T-helper 1 cell (primary cell): Measurements from ENCODE around the gene FARS2.

Experiments used
- DNase-seq, 5 donors: peaks; one replicate each; pipeline ENCODE4 v3.0.0-alpha.2; 2012 to 2020

Gene FARS2

GRCh38 chr6:5287205-5287965, 26.1 kb downstream of the FARS2 start:
- no peak for DNase-seq

- DNase-seq: no peak
Measured at GRCh38 chr6:5287966-5288297, 26.6 kb downstream of the FARS2 start.

DNA sequence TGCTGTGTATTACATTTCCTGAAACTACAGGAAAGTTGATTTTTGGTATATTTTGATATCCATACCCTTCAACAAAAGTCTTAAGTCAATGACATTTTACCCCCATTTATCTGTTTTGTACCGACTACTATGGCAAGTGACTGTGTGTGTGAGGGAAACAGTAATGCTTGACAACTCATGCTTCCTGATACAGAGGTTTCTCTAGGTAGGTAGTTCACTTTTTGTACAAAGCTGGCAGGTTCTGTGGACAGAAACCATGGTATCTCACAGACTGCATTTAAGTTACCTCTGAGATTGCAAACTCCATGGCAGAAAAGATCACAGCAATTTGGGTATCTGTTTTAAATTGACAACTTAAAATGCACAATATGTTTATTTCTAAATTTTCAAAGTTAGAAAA, 28.8 kb downstream of the FARS2 start:
- no peak for DNase-seq

GRCh38 chr6:5290500-5290899, 29.2 kb downstream of the FARS2 start:
- no peak for DNase-seq

- DNase-seq: no peak
Measured at GRCh38 chr6:5292154-5292553, 30.8 kb downstream of the FARS2 start.

- no peak for DNase-seq
Measured at GRCh38 chr6:5293692-5294091, 32.4 kb downstream of the FARS2 start.

DNA sequence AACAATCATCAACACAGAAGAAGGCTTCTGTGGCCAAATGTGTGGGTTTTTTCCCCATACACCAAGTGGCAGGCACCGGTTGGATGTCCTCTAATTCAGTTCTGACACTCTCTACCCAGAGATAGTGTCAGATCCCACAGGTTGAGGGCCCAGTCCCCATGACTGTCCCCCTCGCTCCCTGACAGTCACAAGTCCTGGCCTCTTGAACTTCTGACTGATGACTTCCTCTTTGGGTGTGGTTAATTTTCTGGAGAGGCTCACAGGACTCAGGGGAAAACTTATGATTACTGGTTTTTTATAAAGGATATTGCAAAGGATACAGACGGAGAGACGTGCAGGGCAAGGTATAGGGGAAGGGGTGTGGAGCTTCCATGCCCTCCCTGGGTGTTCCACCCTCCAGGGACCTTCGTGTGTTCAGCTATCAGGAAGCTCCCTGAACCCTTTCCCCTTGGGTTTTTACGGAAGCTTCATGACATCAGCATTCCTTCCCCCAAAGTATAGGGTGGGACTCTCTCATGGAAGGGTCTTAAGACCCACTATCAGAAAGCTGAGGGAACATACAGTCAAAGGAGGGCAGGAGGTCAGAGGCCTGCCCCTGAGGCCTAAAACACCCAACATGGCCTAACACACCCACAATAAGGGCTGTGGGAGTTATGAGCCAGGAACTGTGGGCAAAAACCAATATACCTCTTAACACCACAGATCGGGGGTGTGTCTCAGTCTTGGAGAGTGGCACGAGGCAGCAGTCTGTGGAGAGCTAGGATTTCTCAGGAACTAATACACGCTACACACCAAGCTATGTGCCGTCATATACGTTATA, 33.3 kb downstream of the FARS2 start:
- no peak for DNase-seq

DNA sequence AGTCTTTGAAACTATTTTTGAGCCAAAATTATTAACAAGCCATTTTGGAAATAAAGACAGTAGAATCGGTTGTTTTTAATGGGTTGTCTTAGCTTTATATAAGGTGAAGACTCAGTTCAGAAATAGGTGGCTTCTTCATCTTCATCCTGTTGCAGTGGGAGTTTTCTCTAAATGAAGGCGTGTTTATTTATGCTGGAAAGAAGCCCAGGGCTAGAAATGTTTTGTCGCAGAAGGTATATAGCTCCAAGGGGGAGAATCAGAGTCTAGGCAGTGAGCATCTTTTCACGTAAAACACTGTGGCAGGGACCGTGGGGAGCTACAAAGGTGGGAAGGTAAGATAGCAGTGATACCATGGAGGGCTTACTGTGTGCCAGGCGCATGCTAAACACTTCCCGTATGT, 34.3 kb downstream of the FARS2 start:
- no peak for DNase-seq

DNA sequence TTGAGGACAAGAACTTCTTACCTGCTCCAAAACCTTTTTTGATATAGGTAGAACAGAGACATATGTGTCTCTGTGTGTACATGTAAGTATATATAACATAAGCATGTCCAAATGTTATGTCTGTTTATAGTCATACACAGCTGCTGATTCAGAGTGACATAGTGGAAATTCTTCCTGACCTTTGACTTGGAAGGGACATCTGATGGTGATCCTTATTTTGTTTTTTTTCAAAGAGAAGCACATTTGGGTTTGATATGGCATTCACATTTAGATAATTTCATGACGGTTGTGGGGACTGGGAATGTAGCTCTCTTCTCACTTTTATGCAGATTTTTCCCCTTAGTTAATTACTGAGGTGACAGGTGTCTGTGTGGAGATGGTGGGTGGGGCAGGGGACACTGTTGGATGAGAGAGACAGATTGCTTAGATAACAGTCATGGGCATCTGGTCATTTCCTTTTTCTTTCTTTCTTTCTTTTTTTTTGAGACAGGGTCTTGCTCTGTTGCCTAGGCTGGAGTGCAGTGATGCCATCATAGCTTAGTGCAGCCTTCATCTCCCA, 39.0 kb downstream of the FARS2 start:
- DNase-seq: no peak

DNA sequence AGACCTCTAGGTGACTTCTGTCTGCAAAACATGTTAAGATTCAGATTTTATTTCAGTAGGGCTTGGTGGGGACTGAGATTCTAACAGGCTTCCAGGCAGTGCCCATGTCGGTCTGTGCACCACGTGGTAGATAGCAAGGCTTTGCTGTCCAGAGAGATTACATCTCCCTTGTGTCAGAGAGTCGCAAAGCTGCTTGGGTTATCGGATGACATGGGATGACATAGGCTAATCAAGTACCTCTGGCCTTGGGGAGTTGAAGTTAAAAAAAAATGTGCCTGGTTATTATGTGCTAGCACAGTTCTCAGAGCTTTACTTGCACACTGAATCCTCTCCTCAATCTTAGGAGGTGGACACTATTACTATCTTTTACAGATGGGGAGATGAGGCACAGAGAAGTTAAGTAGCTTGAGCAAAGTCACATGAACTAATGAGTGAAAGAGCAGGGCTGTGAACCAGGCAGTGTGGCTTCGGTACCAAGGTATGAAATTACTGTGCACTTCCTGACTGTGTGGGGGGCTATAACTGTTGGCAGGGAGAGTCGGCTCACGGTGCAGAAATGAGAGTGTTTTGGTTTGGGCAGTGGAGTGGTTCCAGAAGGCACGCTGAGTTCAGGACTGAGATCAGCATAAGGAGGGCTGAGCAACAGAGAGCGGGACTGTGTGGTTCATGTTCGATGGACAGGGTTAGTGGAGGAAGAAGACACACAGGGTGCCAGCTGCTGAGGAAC, 41.1 kb downstream of the FARS2 start:
- DNase-seq: peak in 1 of 5 donors; percentile 90

DNA sequence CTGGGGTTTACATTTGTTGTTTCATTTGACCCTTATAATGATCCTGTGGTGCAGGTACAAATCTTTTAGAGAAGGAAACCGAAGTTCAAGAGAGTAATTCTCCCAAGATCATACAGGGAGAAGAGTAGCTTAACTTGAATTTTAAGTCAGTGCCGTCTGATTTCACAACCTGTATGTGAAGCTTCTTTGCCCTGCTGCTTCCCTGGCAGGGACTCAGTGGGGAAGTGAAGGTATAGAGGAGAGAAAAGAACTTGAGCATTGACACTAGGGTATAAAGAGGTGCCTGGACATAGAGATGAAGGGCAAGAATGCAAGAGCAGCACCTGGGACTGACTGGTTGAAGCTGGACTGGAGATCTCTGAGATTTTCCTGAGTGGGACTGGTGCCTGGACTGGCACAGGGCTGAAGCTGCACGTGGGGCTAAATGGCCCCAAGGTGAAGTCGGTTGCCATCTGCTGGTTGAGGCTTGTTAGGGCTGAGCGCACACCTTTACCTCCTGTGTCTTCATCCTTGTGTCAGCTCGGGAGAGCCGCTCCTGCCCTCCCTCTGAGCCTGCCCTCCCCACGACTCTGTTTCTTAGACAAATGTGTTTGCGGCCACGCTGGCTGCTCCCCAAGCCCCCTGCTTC, 41.8 kb downstream of the FARS2 start:
- DNase-seq: peak; percentile 29 to 79 (median 48)

- no peak for DNase-seq
Measured at GRCh38 chr6:5303682-5304081, 42.4 kb downstream of the FARS2 start.

GRCh38 chr6:5305968-5306626, 44.8 kb downstream of the FARS2 start:
- peak in 1 of 5 donors; percentile 29 for DNase-seq

DNA sequence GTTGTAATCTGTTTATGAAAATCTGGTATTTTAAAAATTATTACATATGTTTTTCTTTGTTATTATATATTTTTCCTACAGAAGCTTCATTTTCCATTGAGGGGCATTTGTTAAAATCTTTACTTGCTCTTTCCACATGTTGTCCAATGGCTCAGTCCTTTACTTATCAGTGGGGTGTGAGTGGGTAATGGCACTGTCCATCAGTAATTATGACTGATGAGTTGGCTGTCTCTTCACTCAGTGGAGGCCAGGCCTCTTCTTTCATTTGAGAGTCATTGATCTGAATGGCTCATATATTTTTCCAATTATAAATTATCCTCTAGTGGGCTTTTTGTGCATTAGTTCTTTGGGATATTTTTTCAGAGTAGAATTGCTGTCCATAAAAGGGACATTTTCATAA, 45.7 kb downstream of the FARS2 start:
- DNase-seq: no peak

- no peak for DNase-seq
Measured at GRCh38 chr6:5308066-5308465, 46.8 kb downstream of the FARS2 start.

- DNase-seq: no peak
Measured at GRCh38 chr6:5314191-5314865, 53.0 kb downstream of the FARS2 start.

DNA sequence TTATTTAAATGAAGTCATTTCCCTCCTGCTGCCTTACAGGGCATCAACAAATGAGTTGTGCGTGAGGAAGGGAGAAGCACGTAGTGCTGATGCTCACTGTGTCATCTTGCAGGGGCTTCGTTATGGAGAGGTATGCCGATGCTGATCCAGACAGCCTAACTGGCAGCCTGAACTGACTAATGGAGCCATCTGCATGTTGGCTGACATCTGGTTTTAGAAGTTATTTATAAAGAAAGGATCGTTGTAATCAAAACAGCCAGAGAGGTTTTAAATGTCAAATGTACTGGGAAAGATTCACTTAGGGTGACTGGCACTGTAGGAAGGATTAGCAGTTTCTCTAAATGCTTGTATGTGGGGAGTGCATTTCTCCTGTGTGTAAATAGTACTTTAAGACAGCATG, 54.6 kb downstream of the FARS2 start:
- no peak for DNase-seq

GRCh38 chr6:5316951-5317350, 55.6 kb downstream of the FARS2 start:
- no peak for DNase-seq

DNA sequence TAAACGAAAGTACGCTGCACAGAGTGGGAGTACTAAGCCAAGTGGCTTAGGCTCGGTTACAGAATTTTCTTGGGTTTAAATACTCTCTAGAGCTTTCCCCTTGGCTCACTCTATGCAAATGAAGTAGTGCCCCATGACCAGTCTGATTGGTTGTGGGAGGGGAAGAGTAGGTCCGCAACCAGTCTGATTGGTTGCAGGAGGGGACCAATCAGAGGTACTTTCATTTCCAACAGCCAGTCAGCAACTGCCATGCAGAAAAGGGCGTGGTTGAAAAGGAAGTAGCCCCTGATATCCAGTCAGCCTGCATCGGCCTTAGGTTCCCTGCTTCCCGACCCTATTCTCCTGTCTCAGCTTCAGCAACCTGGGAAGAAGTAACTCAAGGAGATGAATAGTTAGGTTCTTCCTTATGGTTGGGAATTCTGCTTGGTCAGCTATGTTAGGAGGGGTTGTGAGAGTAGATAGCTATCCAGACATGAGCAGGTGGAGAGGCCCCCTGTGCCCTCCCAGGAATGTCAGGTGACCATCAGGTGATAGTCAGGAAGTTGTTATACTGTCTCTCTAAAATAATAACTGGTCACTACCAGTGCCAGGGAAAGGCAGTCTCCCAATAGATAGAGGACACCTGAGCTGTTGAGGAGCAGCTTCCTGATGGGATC, 57.4 kb downstream of the FARS2 start:
- DNase-seq: no peak

DNA sequence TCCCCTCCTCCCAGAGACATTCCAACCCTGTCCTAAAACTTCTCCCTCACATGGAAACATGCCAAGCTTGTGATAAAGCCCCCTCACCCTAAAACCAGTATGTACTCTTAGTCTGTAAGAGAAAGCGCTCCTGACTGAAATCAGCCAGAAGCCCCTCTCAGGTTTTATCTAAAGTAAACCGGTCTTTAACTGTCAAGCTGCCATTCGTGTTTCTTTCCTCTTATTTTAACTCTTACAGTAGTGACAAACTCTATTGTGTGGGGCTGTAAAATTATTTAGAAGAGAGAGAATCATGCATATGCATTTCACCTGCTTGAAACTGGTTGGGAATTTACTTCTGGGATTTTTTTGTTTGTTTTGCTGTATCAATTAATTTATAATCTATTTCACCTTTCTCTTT, 62.7 kb downstream of the FARS2 start:
- DNase-seq: no peak

DNA sequence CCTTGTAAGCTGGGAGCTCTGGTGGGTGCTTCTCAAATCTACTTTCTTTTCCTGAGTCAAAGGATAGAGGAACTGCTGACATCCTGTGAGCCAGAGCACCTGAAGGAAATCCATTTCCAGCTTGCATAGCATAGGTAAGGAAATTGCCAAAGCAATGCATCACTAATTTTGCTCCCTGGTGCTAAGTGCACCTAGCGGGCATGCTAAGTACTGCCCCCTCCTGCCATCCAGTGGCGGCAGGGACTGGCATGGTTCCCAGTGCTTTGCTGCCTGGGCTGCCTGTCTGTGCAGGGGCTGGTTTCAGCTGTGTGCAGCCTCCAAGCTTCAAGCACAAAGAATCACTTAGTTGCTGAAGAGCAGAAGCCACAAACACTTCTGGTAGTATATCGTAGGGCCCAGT, 63.9 kb downstream of the FARS2 start:
- DNase-seq: no peak
